GM23248 (cell line): ENCODE measurements around the gene ADGRE2.
"Not testable (repeated sequence)": the region's sequence is repeated elsewhere in the genome, so short reads cannot be mapped to it uniquely, and the experiment has no call there.

Experiments used
- EZH2 ChIP-seq: fragments of 200-600 bp; sonication (generic); IDR thresholded peaks from 2 replicates; pipeline ENCODE4 v1.6.1; 2018; ENCODE audit warnings: antibody characterized with exemption, mild to moderate bottlenecking; ENCODE audit not compliant: insufficient read depth, poor library complexity, severe bottlenecking
- EZH2phosphoT487 ChIP-seq: fragments of 200-600 bp; sonication (generic); IDR thresholded peaks from 2 replicates; pipeline ENCODE4 v1.6.1; 2018; ENCODE audit warnings: antibody characterized with exemption, moderate library complexity, mild to moderate bottlenecking, low read depth; ENCODE audit not compliant: insufficient read depth

GRCh38 chr19:14765841-14766240 is 12.5 kb downstream of the ADGRE2 start:
- not testable (repeated sequence) for TF ChIP-seq EZH2, EZH2phosphoT487
